ENCODE data around the gene GRIN1.

GRIN1 gene

GRCh38 chr9:137138722-137139467 is at the start of gene GRIN1:
TSS of gene GRIN1 (plus strand) at chr9:137139154. CDS start at chr9:137139487, 333 bp downstream.
- H3K4me3 ChIP-seq (ENCODE audit: low read depth in 1 of 5, low read length in 5 of 5), result peak within 1 kb of the TSS in 1 of 5 donors; percentile 48
- H3K4me1 ChIP-seq (ENCODE audit: control insufficient read depth in 5 of 5, insufficient read depth in 5 of 5, low read length in 5 of 5), result peaks cover 0 to 6% (median 3%) of the 10 kb centered on the region in 5 donors
- no peak within 1 kb of the TSS for H3K9ac ChIP-seq (ENCODE audit: low read length in 5 of 5)
- no peaks in the 10 kb centered on the region for H3K9me3 ChIP-seq (ENCODE audit: control insufficient read depth in 5 of 5, low read length in 5 of 5)
- H3K27ac ChIP-seq (ENCODE audit: low read depth, low read length), result no peak within 1 kb of the TSS
- H3K36me3 ChIP-seq (ENCODE audit: control insufficient read depth in 5 of 5, insufficient read depth in 5 of 5, low read length in 5 of 5), result no peaks in the 10 kb centered on the region
- peaks cover 57 to 80% (median 71%) of the 10 kb centered on the region in 5 donors for H3K27me3 ChIP-seq (ENCODE audit: control insufficient read depth in 5 of 5, insufficient read depth in 4 of 5, low read length in 5 of 5)

GRCh38 chr9:137089232-137089947 is 49.6 kb upstream of the GRIN1 start:
- H3K4me3 ChIP-seq (ENCODE audit: low read depth in 1 of 5, low read length in 5 of 5), result no peak overlapping the region
- H3K9ac ChIP-seq (ENCODE audit: low read length in 5 of 5), result peak overlapping the region in 1 of 5 donors; percentile 1
- no peaks in the 10 kb centered on the region for H3K27me3 ChIP-seq (ENCODE audit: control insufficient read depth in 5 of 5, insufficient read depth in 4 of 5, low read length in 5 of 5)
- no peak overlapping the region for H3K27ac ChIP-seq (ENCODE audit: low read depth, low read length)
- H3K9me3 ChIP-seq (ENCODE audit: control insufficient read depth in 5 of 5, low read length in 5 of 5), result no peaks in the 10 kb centered on the region
- peaks cover 0 to 40% (median 27%) of the 10 kb centered on the region in 5 donors for H3K36me3 ChIP-seq (ENCODE audit: control insufficient read depth in 5 of 5, insufficient read depth in 5 of 5, low read length in 5 of 5)
- H3K4me1 ChIP-seq (ENCODE audit: control insufficient read depth in 5 of 5, insufficient read depth in 5 of 5, low read length in 5 of 5), result peaks cover 2 to 26% (median 21%) of the 10 kb centered on the region in 5 donors

DNA sequence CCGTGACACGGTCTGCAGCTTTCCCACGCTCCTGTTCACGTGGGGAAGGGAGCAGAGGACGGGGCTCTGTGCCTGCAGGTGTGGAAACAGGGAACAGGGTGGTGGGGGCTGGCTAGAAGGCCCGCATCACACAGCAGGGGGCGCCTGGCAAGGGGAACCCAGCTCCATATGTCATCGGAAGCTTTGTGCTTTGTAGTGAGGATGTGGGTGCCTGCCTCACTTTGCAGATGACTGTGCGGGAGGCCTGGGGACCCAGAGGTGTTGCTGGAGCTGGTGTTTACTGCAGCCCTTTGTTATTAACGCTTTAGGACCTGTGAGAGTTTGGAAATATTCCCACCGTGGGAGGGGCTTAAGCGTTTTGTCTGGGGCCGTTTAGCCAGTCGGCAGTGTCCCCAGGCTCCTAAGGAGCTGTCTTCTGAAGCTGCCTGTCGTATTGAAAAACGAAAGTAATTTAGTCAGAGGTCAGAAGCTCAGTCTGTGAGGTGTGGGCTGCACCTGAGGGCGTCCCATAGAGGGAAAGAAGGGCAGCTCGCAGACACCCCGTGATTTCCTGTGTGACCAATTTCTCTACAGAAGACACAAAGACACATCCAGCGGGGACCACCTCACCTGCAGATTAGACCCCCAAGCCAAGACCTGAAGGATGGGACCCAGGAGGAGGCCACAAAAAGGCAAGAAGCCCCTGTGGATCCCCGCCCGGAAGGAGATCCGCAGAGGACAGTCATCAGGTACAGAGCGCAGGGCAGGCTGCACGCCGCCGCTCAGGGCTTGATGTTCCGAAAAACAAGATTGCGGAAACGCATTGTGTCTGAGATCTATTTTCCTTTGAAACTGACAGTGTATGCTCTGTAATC is 43.1 kb upstream of the GRIN1 start:
- peaks cover 0 to 75% (median 63%) of the 10 kb centered on the region in 5 donors for H3K36me3 ChIP-seq (ENCODE audit: control insufficient read depth in 5 of 5, insufficient read depth in 5 of 5, low read length in 5 of 5)
- H3K27ac ChIP-seq (ENCODE audit: low read depth, low read length), result no peak overlapping the region
- no peaks in the 10 kb centered on the region for H3K27me3 ChIP-seq (ENCODE audit: control insufficient read depth in 5 of 5, insufficient read depth in 4 of 5, low read length in 5 of 5)
- H3K4me1 ChIP-seq (ENCODE audit: control insufficient read depth in 5 of 5, insufficient read depth in 5 of 5, low read length in 5 of 5), result no peaks in the 10 kb centered on the region
- H3K9ac ChIP-seq (ENCODE audit: low read length in 5 of 5), result no peak overlapping the region
- no peaks in the 10 kb centered on the region for H3K9me3 ChIP-seq (ENCODE audit: control insufficient read depth in 5 of 5, low read length in 5 of 5)
- no peak overlapping the region for H3K4me3 ChIP-seq (ENCODE audit: low read depth in 1 of 5, low read length in 5 of 5)

DNA sequence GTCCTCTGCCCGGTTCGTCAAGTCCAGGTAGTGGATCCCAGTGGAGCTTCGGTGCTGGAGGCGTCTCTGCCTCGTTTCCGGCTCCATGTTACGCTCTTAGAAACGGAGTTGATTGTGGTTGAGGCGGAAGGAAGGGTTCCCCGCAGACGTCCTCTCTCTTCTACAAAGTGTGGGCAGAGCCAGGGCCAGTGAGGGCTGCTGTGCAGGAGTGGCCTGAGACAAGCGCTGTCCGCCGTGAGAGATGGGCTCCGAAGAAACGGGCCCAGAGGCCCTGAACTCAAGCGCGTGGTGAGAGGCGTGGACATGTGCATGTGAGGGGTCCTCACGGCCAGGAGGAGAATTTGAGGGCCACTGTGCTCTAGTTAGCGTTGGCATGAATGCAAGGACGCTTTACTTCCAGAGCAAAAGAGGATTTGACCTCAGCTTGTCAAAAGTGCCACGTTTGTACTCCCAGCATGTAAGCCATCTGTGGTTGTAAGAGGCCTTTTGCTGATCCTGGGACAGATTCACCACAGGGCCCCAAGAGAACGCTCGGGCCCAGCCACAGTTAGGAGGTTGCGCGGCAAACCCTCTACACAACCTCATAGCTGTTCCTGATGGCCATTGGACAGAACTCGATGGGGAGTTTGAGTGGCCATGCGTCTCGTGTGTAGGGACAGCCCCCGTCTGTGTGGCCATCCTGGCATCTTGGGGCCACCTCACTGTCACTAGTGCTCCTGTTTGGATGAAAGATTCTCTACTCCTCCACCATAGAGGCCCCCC is 42.0 kb upstream of the GRIN1 start:
- Histone ChIP-seq H3K27ac (ENCODE audit: low read depth, low read length) (no peak overlapping the region), H3K27me3 (ENCODE audit: control insufficient read depth in 5 of 5, insufficient read depth in 4 of 5, low read length in 5 of 5) (no peaks in the 10 kb centered on the region), H3K4me3 (ENCODE audit: low read depth in 1 of 5, low read length in 5 of 5) (no peak overlapping the region), H3K9ac (ENCODE audit: low read length in 5 of 5) (no peak overlapping the region), H3K9me3 (ENCODE audit: control insufficient read depth in 5 of 5, low read length in 5 of 5) (no peaks in the 10 kb centered on the region), H3K4me1 (ENCODE audit: control insufficient read depth in 5 of 5, insufficient read depth in 5 of 5, low read length in 5 of 5) (no peaks in the 10 kb centered on the region), H3K36me3 (ENCODE audit: control insufficient read depth in 5 of 5, insufficient read depth in 5 of 5, low read length in 5 of 5) (peaks cover 0 to 78% (median 68%) of the 10 kb centered on the region in 5 donors)

DNA sequence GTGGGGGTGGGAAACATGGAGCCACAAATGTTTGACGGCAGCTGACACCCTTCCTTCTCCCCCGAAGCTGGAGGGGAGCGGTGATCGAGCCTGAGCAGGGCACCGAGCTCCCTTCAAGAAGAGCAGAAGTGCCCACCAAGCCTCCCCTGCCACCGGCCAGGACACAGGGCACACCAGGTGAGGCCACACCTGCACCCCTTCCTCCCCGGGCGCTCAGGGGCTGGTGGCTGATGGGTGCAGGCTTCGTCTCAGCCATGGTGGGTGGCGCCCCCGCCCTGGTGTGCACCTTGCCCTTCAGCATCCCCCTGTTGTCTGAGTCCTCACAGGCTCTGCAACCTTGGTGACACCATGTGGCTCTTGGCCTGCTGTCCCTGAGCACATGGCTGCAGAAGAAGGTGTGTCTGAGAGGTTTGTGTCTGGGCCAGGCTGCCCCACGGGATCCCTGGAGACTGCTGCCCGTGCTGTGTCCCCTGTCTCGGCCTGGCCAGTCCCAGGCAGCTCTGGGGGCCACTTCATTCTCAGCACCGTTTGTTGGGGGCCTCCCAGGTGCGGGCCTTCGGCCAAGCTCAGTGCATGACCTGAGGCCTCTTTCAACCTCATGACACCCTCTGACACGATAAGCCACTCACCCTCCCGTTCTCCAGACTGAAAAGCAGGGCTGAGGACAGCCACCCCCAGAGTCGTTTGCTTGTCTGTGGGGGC is 41.0 kb upstream of the GRIN1 start:
- Histone ChIP-seq H3K4me1 (ENCODE audit: control insufficient read depth in 5 of 5, insufficient read depth in 5 of 5, low read length in 5 of 5) (no peaks in the 10 kb centered on the region), H3K27me3 (ENCODE audit: control insufficient read depth in 5 of 5, insufficient read depth in 4 of 5, low read length in 5 of 5) (no peaks in the 10 kb centered on the region), H3K36me3 (ENCODE audit: control insufficient read depth in 5 of 5, insufficient read depth in 5 of 5, low read length in 5 of 5) (peaks cover 0 to 78% (median 70%) of the 10 kb centered on the region in 5 donors), H3K4me3 (ENCODE audit: low read depth in 1 of 5, low read length in 5 of 5) (no peak overlapping the region), H3K27ac (ENCODE audit: low read depth, low read length) (no peak overlapping the region), H3K9me3 (ENCODE audit: control insufficient read depth in 5 of 5, low read length in 5 of 5) (no peaks in the 10 kb centered on the region), H3K9ac (ENCODE audit: low read length in 5 of 5) (no peak overlapping the region)

GRCh38 chr9:137099231-137099630 is 39.7 kb upstream of the GRIN1 start:
- Histone ChIP-seq H3K9me3 (ENCODE audit: control insufficient read depth in 5 of 5, low read length in 5 of 5) (no peaks in the 10 kb centered on the region), H3K36me3 (ENCODE audit: control insufficient read depth in 5 of 5, insufficient read depth in 5 of 5, low read length in 5 of 5) (peaks cover 0 to 88% (median 81%) of the 10 kb centered on the region in 5 donors), H3K4me1 (ENCODE audit: control insufficient read depth in 5 of 5, insufficient read depth in 5 of 5, low read length in 5 of 5) (no peaks in the 10 kb centered on the region), H3K9ac (ENCODE audit: low read length in 5 of 5) (no peak overlapping the region), H3K27ac (ENCODE audit: low read depth, low read length) (no peak overlapping the region), H3K4me3 (ENCODE audit: low read depth in 1 of 5, low read length in 5 of 5) (no peak overlapping the region), H3K27me3 (ENCODE audit: control insufficient read depth in 5 of 5, insufficient read depth in 4 of 5, low read length in 5 of 5) (no peaks in the 10 kb centered on the region)

DNA sequence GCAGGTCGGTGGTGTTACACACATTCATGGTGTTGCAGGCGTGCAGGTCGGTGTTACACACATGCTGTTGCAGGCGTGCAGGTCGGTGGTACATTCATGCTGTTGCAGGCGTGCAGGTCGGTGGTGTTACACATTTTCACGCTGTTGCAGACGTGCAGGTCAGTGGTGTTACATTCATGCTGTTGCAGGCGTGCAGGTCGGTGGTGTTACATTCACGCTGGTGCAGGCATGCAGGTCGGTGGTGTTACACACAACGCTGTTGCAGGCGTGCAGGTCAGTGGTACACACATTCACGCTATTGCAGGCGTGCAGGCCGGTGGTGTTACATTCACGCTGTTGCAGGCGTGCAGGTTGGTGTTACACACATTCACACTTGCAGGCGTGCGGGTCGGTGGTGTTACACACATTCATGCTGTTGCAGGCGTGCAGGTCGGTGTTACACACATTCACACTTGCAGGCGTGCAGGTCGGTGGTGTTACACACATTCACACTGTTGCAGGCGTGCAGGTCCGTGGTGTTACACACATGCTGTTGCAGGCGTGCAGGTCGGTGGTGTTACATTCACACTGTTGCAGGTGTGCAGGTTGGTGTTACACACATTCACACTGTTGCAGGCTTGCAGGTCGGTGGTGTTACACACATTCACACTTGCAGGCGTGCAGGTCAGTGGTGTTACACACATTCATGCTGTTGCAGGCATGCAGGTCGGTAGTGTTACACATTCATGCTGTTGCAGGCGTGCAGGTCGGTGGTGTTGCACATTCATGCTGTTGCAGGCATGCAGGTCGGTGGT is 35.6 kb upstream of the GRIN1 start:
- Histone ChIP-seq H3K9ac (ENCODE audit: low read length in 5 of 5) (no peak overlapping the region), H3K4me3 (ENCODE audit: low read depth in 1 of 5, low read length in 5 of 5) (no peak overlapping the region), H3K27me3 (ENCODE audit: control insufficient read depth in 5 of 5, insufficient read depth in 4 of 5, low read length in 5 of 5) (no peaks in the 10 kb centered on the region), H3K27ac (ENCODE audit: low read depth, low read length) (no peak overlapping the region), H3K4me1 (ENCODE audit: control insufficient read depth in 5 of 5, insufficient read depth in 5 of 5, low read length in 5 of 5) (no peaks in the 10 kb centered on the region), H3K36me3 (ENCODE audit: control insufficient read depth in 5 of 5, insufficient read depth in 5 of 5, low read length in 5 of 5) (peaks cover 0 to 96% (median 88%) of the 10 kb centered on the region in 5 donors), H3K9me3 (ENCODE audit: control insufficient read depth in 5 of 5, low read length in 5 of 5) (no peaks in the 10 kb centered on the region)

DNA sequence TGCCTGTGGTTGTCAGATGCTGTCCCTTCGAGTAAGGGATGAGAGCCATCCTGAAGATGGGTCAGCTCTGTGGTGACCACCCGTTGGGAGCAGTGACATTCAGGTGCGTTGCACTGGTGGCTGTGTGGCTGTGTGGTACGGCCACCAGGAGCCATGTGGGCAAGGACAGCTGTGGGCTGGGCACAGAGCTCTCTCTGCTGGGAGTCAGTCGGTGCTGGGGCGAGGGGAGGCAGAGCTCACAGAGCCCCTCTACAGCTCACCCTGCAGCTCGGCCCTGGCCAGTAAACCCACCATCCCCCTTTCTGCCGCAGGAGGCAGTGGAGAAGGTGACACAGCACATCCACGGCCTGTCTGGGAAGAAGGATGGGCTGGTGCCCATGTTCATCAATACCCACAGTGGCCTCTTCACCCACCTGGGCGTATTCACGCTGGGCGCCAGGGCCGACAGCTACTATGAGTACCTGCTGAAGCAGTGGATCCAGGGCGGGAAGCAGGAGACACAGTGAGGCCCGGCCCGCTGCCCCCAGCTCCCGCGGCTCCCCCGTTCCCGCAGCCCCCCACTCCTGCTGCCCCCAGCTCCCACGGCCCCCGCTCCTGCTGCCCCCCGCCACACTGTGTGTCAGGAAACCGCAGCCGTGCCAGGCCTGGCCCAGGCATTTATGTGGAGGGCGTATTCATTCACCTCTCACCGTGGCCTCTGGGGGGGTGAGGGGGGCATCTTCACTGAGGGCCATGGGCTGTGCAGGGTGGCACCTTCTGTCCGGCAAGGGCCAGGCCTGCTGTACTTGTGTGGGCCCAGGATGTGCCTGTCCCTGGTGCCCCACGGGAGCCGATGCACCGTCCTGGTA is 32.9 kb upstream of the GRIN1 start:
- no peak overlapping the region for H3K4me3 ChIP-seq (ENCODE audit: low read depth in 1 of 5, low read length in 5 of 5)
- no peak overlapping the region for H3K27ac ChIP-seq (ENCODE audit: low read depth, low read length)
- H3K9me3 ChIP-seq (ENCODE audit: control insufficient read depth in 5 of 5, low read length in 5 of 5), result no peaks in the 10 kb centered on the region
- H3K36me3 ChIP-seq (ENCODE audit: control insufficient read depth in 5 of 5, insufficient read depth in 5 of 5, low read length in 5 of 5), result peaks cover 0 to 99% (median 95%) of the 10 kb centered on the region in 5 donors
- no peaks in the 10 kb centered on the region for H3K4me1 ChIP-seq (ENCODE audit: control insufficient read depth in 5 of 5, insufficient read depth in 5 of 5, low read length in 5 of 5)
- H3K9ac ChIP-seq (ENCODE audit: low read length in 5 of 5), result no peak overlapping the region
- H3K27me3 ChIP-seq (ENCODE audit: control insufficient read depth in 5 of 5, insufficient read depth in 4 of 5, low read length in 5 of 5), result no peaks in the 10 kb centered on the region

Data from subcutaneous abdominal adipose tissue (tissue), 5 donors.